GM12892 (cell line): ENCODE data around the gene STIMATE.

Source experiments
- DNase-seq: peaks from one replicate; pipeline ENCODE4 v3.0.0; 2011; ENCODE audit not compliant: insufficient read length
- FAIRE-seq: peaks from 2 replicates; lab custom pipeline; 2011; peaks lifted over from hg19 to GRCh38; lab: Jason Lieb, UNC
- POLR2A ChIP-seq: IDR thresholded peaks from 2 replicates; pipeline ENCODE4 v1.6.1; 2011; ENCODE audit warnings: low read depth, low read length, control low read depth
- POLR2AphosphoS5 ChIP-seq: IDR thresholded peaks from 2 replicates; pipeline ENCODE4 v1.6.1; 2011; ENCODE audit warnings: low read depth, low read length, control low read depth
- TAF1 ChIP-seq: IDR thresholded peaks from 2 replicates; pipeline ENCODE4 v1.6.1; 2011; ENCODE audit warnings: low read depth, mild to moderate bottlenecking, control low read depth, low read length, borderline replicate concordance

The STIMATE gene

GRCh38 chr3:52835766-52836470 lies 61.4 kb downstream of the STIMATE start:
- DNase-seq = no peak
- TF ChIP-seq TAF1 (no peak), POLR2AphosphoS5 (no peak)
- no peak for FAIRE-seq

- no peak for TF ChIP-seq POLR2AphosphoS5
- TF ChIP-seq TAF1 = no peak
- no peak for TF ChIP-seq POLR2A
- FAIRE-seq (no peak), DNase-seq (no peak)
Observed at GRCh38 chr3:52834871-52835501, 62.4 kb downstream of the STIMATE start, which contains the start of gene MUSTN1. TSS of gene MUSTN1 (minus strand) at chr3:52835019. CDS start at chr3:52834948, 71 bp downstream.

- no peak for TF ChIP-seq POLR2A
- TF ChIP-seq TAF1 = no peak
- no peak for TF ChIP-seq POLR2AphosphoS5
- FAIRE-seq = no peak
- DNase-seq = no peak
Observed at GRCh38 chr3:52833202-52833601, 64.1 kb downstream of the STIMATE start.

GRCh38 chr3:52831500-52832301 lies 65.6 kb downstream of the STIMATE start:
- no peak for TF ChIP-seq TAF1
- TF ChIP-seq POLR2AphosphoS5 = no peak
- no peak for TF ChIP-seq POLR2A
- DNase-seq = no peak
- no peak for FAIRE-seq

DNA sequence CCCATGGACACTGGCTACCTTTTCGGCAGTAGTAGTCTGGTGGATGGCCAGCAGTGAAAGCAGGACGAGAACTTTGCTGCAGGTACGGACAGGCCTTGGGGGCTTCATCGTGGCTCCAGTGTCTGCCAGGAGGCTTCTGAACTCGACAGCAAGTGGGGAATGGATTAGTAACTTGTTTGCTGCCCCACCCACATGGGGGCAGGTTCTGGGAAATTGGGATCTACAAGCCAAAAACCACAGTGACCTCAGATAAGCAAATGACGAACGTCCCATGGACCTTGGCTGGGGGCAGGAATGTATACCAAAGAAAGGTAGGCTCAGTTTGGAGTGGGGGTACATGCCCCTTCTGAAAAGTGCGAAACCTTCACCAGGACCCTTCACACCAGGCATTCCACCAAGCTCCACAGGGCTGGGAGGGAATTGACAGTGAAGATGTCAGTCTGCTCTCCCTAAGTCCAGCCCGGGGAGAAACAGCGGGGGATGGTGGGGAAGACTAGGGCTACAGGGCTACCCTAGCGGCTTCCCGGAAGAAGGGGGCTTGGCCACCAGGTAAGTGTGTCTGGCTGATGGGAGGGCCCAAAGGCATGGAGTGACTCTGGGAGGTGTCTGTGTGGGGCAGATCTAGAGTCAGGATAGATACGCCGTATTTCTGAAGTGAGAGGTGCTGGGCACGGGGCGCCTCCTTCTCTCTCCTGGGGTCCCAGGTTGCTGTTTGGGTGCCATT lies 66.7 kb downstream of the STIMATE start, which contains the start of gene ITIH4:
TSS of gene ITIH4 (minus strand) at position 138 of the 724 bp plus-strand sequence. CDS start at position 108, 30 bp downstream.
- no peak for DNase-seq
- TF ChIP-seq POLR2AphosphoS5 (no peak), TAF1 (no peak), POLR2A (no peak)
- FAIRE-seq = no peak

GRCh38 chr3:52829906-52830463 lies 67.4 kb downstream of the STIMATE start:
- FAIRE-seq (no peak), DNase-seq (no peak)
- TF ChIP-seq TAF1 (no peak), POLR2AphosphoS5 (no peak), POLR2A (no peak)

GRCh38 chr3:52829482-52829881 lies 67.9 kb downstream of the STIMATE start:
- TF ChIP-seq TAF1 (no peak), POLR2AphosphoS5 (no peak), POLR2A (no peak)
- DNase-seq = no peak
- no peak for FAIRE-seq

DNA sequence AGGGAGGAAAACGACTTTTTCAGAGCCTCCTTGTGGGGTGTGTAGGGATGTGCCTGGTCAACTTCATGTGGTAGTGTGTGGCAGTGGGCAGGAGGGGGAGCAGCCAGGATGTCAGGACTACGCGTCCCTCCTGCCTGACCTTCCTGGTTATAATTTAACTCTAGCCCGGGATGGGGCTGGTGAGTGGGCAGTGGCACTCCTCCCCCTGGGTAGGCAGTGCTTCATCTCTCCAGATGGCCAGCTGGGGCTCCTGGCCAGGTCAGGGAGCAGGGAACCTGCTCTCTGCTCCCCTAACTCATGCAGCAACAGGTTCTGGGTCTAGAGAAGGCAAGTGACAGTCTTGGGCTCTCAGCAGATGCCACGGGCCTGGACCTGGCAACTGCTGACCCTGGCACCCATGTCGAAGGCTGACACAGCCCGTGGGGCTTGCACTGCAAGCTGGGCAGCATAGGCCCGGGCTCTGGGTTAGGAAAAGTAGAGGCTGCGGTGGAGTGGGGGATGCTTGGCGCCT lies 69.4 kb downstream of the STIMATE start:
- FAIRE-seq (no peak), DNase-seq (no peak)
- no peak for TF ChIP-seq TAF1

GRCh38 chr3:52827441-52827840 lies 69.9 kb downstream of the STIMATE start:
- TF ChIP-seq TAF1 (no peak), POLR2A (no peak), POLR2AphosphoS5 (no peak)
- no peak for FAIRE-seq
- DNase-seq = no peak

- TF ChIP-seq TAF1 (no peak), POLR2AphosphoS5 (no peak), POLR2A (no peak)
- DNase-seq (no peak), FAIRE-seq (no peak)
Observed at GRCh38 chr3:52824037-52824436, 73.3 kb downstream of the STIMATE start.
